Testis (tissue), 2 donors: Measurements from ENCODE around the gene CDYL.

Source experiments
- CTCF ChIP-seq, 3 experiments: fragments of 450-650 bp in 2 of 3; fragments of 200-600 bp in 1 of 3; sonication (generic) in 1 of 3; IDR thresholded peaks; one replicate each; pipeline ENCODE4 v1.5.1; 2016 to 2019; ENCODE audit warnings: antibody characterized with exemption in 3 of 3, mild to moderate bottlenecking in 2 of 3, moderate library complexity in 1 of 3
- POLR2A ChIP-seq: fragments of 450-650 bp; IDR thresholded peaks from one replicate; pipeline ENCODE4 v1.6.1; 2017; ENCODE audit warnings: antibody characterized with exemption, mild to moderate bottlenecking, moderate library complexity

- TF ChIP-seq POLR2A (no peak), CTCF (IDR thresholded peaks at IDR 0.05) (no peak)
Observed at GRCh38 chr6:4950836-4951533, 174.8 kb downstream of the CDYL start.
